ENCODE data around the gene OSBP2.

The OSBP2 gene

GRCh38 chr22:30870451-30871345 lies 176.0 kb downstream of the OSBP2 start:
- H4K20me1 ChIP-seq (ENCODE audit: insufficient read depth, low read length), result no peaks in the 10 kb centered on the region
- no peak overlapping the region for H3K27ac ChIP-seq (ENCODE audit: low read length)
- TF ChIP-seq CTCF (IDR thresholded peaks at IDR 0.05; ENCODE audit: low read depth, low read length) (no peak), EZH2phosphoT487 (IDR thresholded peaks at IDR 0.05; ENCODE audit: low read depth) (no peak)
- no peaks in the 10 kb centered on the region for H3K4me1 ChIP-seq (ENCODE audit: low read length)
- no peak overlapping the region for H3K4me3 ChIP-seq (ENCODE audit: low read length)
- H3K4me2 ChIP-seq (ENCODE audit: low read length), result no peak overlapping the region
- no peak overlapping the region for H3K9ac ChIP-seq (ENCODE audit: low read length)
- no peak overlapping the region for H2AFZ ChIP-seq (ENCODE audit: low read depth, low read length)
- H3K36me3 ChIP-seq (replicated peaks; ENCODE audit: low read depth, low read length), result no peaks in the 10 kb centered on the region
- no peaks in the 10 kb centered on the region for H3K27me3 ChIP-seq (ENCODE audit: low read depth, low read length)
- H3K9me3 ChIP-seq (ENCODE audit: insufficient read depth, low read length), result no peaks in the 10 kb centered on the region
- H3K79me2 ChIP-seq (ENCODE audit: low read length), result no peaks in the 10 kb centered on the region

- TF ChIP-seq EZH2phosphoT487 (IDR thresholded peaks at IDR 0.05; ENCODE audit: low read depth), result no peak
- TF ChIP-seq CTCF (IDR thresholded peaks at IDR 0.05; ENCODE audit: low read depth, low read length), result no peak
- no peaks in the 10 kb centered on the region for H3K36me3 ChIP-seq (replicated peaks; ENCODE audit: low read depth, low read length)
- no peak overlapping the region for H3K4me2 ChIP-seq (ENCODE audit: low read length)
- no peak overlapping the region for H3K4me3 ChIP-seq (ENCODE audit: low read length)
- H4K20me1 ChIP-seq (ENCODE audit: insufficient read depth, low read length), result no peaks in the 10 kb centered on the region
- H3K4me1 ChIP-seq (ENCODE audit: low read length), result no peaks in the 10 kb centered on the region
- H3K27ac ChIP-seq (ENCODE audit: low read length), result no peak overlapping the region
- H3K27me3 ChIP-seq (ENCODE audit: low read depth, low read length), result no peaks in the 10 kb centered on the region
- H2AFZ ChIP-seq (ENCODE audit: low read depth, low read length), result no peak overlapping the region
- no peaks in the 10 kb centered on the region for H3K9me3 ChIP-seq (ENCODE audit: insufficient read depth, low read length)
- no peaks in the 10 kb centered on the region for H3K79me2 ChIP-seq (ENCODE audit: low read length)
- H3K9ac ChIP-seq (ENCODE audit: low read length), result no peak overlapping the region
These were observed 177.0 kb downstream of the OSBP2 start for GRCh38 chr22:30871391-30872284.

- Histone ChIP-seq H3K36me3 (replicated peaks; ENCODE audit: low read depth, low read length) (no peaks in the 10 kb centered on the region), H3K9me3 (ENCODE audit: insufficient read depth, low read length) (no peaks in the 10 kb centered on the region), H4K20me1 (ENCODE audit: insufficient read depth, low read length) (no peaks in the 10 kb centered on the region), H3K9ac (ENCODE audit: low read length) (no peak overlapping the region), H3K27ac (ENCODE audit: low read length) (no peak overlapping the region), H3K4me3 (ENCODE audit: low read length) (no peak overlapping the region), H3K4me2 (ENCODE audit: low read length) (no peak overlapping the region), H3K79me2 (ENCODE audit: low read length) (no peaks in the 10 kb centered on the region), H3K4me1 (ENCODE audit: low read length) (no peaks in the 10 kb centered on the region), H2AFZ (ENCODE audit: low read depth, low read length) (no peak overlapping the region), H3K27me3 (ENCODE audit: low read depth, low read length) (no peaks in the 10 kb centered on the region)
- TF ChIP-seq CTCF (IDR thresholded peaks at IDR 0.05; ENCODE audit: low read depth, low read length), result no peak
- TF ChIP-seq EZH2phosphoT487 (IDR thresholded peaks at IDR 0.05; ENCODE audit: low read depth), result no peak
These were observed 177.8 kb downstream of the OSBP2 start for GRCh38 chr22:30872285-30873041.

All from OCI-LY3 (cell line).